Spleen (tissue), 7 donors: ENCODE data around the gene SUZ12.
"Not testable (repeated sequence)": the region's sequence is repeated elsewhere in the genome, so short reads cannot be mapped to it uniquely, and the experiment has no call there.

ENCODE experiments used
- CTCF ChIP-seq, 11 experiments: fragments of 200-600 bp in 7 of 11; fragments of 450-650 bp in 4 of 11; sonication (generic) in 4 of 11; IDR thresholded peaks in 8 of 11; conservative IDR thresholded peaks in 3 of 11; 1 replicate in 7 of 11; 2 replicates in 4 of 11; pipeline versions ENCODE4 v1.4.0 to v1.8.0; 2016 to 2021; ENCODE audit warnings: antibody characterized with exemption in 11 of 11, inconsistent platforms in 4 of 11, mild to moderate bottlenecking in 1 of 11
- POLR2A ChIP-seq, 3 donors: fragments of 450-650 bp; IDR thresholded peaks; one replicate each; pipeline ENCODE4 v1.5.1; 2017; ENCODE audit warnings: antibody characterized with exemption in 3 of 3, mild to moderate bottlenecking in 1 of 3
- POLR2AphosphoS5 ChIP-seq, 3 donors: sonication (generic); formaldehyde crosslinking; IDR thresholded peaks; one replicate each; pipeline ENCODE4 v1.5.1; 2017; ENCODE audit warnings: antibody characterized with exemption in 3 of 3
- donor health status: DM: no; HTN: no; CAD: no; lungs with moderate emphysema.
- donor health status: DM: no; HTN: no; CAD: no.
- donor health status: DM: no; HTN: no; CAD: no.

GRCh38 chr17:32033812-32034211 is 97.0 kb downstream of the SUZ12 start:
- TF ChIP-seq CTCF (IDR thresholded peaks at IDR 0.05 in 8 of 11, conservative IDR thresholded peaks at IDR 0.05 in 3 of 11); POLR2AphosphoS5 (IDR thresholded peaks at IDR 0.05); POLR2A (IDR thresholded peaks at IDR 0.05): not testable (repeated sequence)
